WTC11 (cell line): ENCODE data around the gene NPTN. TPM values are rescaled to one million over a fixed set of nuclear protein-coding genes. Genes with fewer than 3 reads are reported as not detected.

Source experiments
- ATAC-seq: fragments of 200-7000 bp; cut with Tn5 transposase; 2 replicates; pipeline ENCODE4 v1.10.0; 2021; ENCODE audit warnings: mild to moderate bottlenecking, moderate library complexity
- CTCF ChIA-PET: fragments of 300-600 bp; sonication (Branson Sonifier 250); formaldehyde crosslinking; loops from one replicate; lab custom pipeline; 2021; ENCODE audit warnings: antibody characterized with exemption; lab: Charles Lee
- POLR2A ChIA-PET: fragments of 350-600 bp; sonication (Branson Sonifier 250); formaldehyde crosslinking; loops from one replicate; lab custom pipeline; 2021; ENCODE audit warnings: antibody characterized with exemption; lab: Charles Lee
- DNase-seq: peaks from one replicate; pipeline ENCODE4 v3.0.0; 2021; ENCODE audit warnings: low spot score
- H3K27ac Mint-ChIP-seq: 2 replicates; pipeline ENCODE4 v1.8.0; 2021; ENCODE audit warnings: mixed read lengths
- H3K27me3 Mint-ChIP-seq: 2 replicates; pipeline ENCODE4 v1.8.0; 2021; ENCODE audit warnings: low read depth, mild to moderate bottlenecking, moderate library complexity, mixed read lengths
- H3K36me3 Mint-ChIP-seq: 2 replicates; pipeline ENCODE4 v1.8.0; 2021; ENCODE audit warnings: mixed read lengths
- H3K4me1 Mint-ChIP-seq: 2 replicates; pipeline ENCODE4 v1.8.0; 2022; ENCODE audit warnings: mixed read lengths
- H3K4me3 Mint-ChIP-seq: 2 replicates; pipeline ENCODE4 v1.8.0; 2021; ENCODE audit warnings: mild to moderate bottlenecking, moderate library complexity, mixed read lengths
- H3K9me3 Mint-ChIP-seq: 2 replicates; pipeline ENCODE4 v1.8.0; 2021; ENCODE audit warnings: mixed read lengths
- ELF4 ChIP-seq: sonication (generic); formaldehyde crosslinking; IDR thresholded peaks from 2 replicates; pipeline ENCODE4 v1.8.1; 2022; ENCODE audit warnings: low read depth, mild to moderate bottlenecking, moderate library complexity, missing genetic modification reagents
- ESRRA ChIP-seq: sonication (generic); formaldehyde crosslinking; IDR thresholded peaks from 2 replicates; pipeline ENCODE4 v1.8.1; 2022; ENCODE audit warnings: mild to moderate bottlenecking, missing genetic modification reagents, borderline replicate concordance
- NFE2L1 ChIP-seq: sonication (generic); formaldehyde crosslinking; IDR thresholded peaks from 2 replicates; pipeline ENCODE4 v1.8.1; 2023; ENCODE audit warnings: missing genetic modification reagents
- SP1 ChIP-seq: sonication (generic); formaldehyde crosslinking; conservative IDR thresholded peaks from 2 replicates; pipeline ENCODE4 v1.8.1; 2022; ENCODE audit warnings: missing genetic modification reagents
- TCF7 ChIP-seq: sonication (generic); formaldehyde crosslinking; IDR thresholded peaks from 2 replicates; pipeline ENCODE4 v1.8.0; 2022; ENCODE audit warnings: mild to moderate bottlenecking, low read depth, missing genetic modification reagents, moderate library complexity
- TP53 ChIP-seq: sonication (generic); formaldehyde crosslinking; IDR thresholded peaks from 2 replicates; pipeline ENCODE4 v1.8.1; 2023; ENCODE audit warnings: mild to moderate bottlenecking, missing genetic modification reagents
- total RNA-seq: library from RNA; stranded (reverse); gene quantifications from 3 replicates; pipeline ENCODE4 v1.2.3, GENCODE V29; 2021
- TF ChIP-seq, protein P1 (sequence below): sonication (generic); formaldehyde crosslinking; conservative IDR thresholded peaks from 2 replicates; pipeline ENCODE4 v1.8.1; 2023; ENCODE audit warnings: mild to moderate bottlenecking, low read depth, missing genetic modification reagents, moderate library complexity
- TF ChIP-seq, protein P2 (sequence below): fragments of 250-450 bp; sonication (Bioruptor Pico); conservative IDR thresholded peaks from 2 replicates; pipeline ENCODE4 v1.9.0; 2021; ENCODE audit warnings: mild to moderate bottlenecking
- TF ChIP-seq, protein P3 (sequence below): sonication (generic); formaldehyde crosslinking; IDR thresholded peaks from 2 replicates; pipeline ENCODE4 v1.8.0; 2022; ENCODE audit warnings: missing genetic modification reagents
- TF ChIP-seq, protein P4 (sequence below): fragments of 250-450 bp; sonication (Bioruptor Pico); IDR thresholded peaks from 2 replicates; pipeline ENCODE4 v1.9.0; 2021; ENCODE audit warnings: mild to moderate bottlenecking
- TF ChIP-seq, protein P5 (sequence below): sonication (generic); formaldehyde crosslinking; IDR thresholded peaks from 2 replicates; pipeline ENCODE4 v1.8.0; 2022; ENCODE audit warnings: mild to moderate bottlenecking, missing genetic modification reagents
- TF ChIP-seq, protein P6 (sequence below): sonication (generic); formaldehyde crosslinking; IDR thresholded peaks from 2 replicates; pipeline ENCODE4 v1.8.1; 2023; ENCODE audit warnings: mild to moderate bottlenecking, missing genetic modification reagents, moderate library complexity
- TF ChIP-seq, protein P7 (sequence below): sonication (generic); formaldehyde crosslinking; IDR thresholded peaks from 2 replicates; pipeline ENCODE4 v1.8.1; 2023; ENCODE audit warnings: mild to moderate bottlenecking, missing genetic modification reagents, borderline replicate concordance
- TF ChIP-seq, protein P8 (sequence below): sonication (generic); formaldehyde crosslinking; IDR thresholded peaks from 2 replicates; pipeline ENCODE4 v1.8.0; 2022; ENCODE audit warnings: mild to moderate bottlenecking, missing genetic modification reagents

The NPTN gene
- total RNA-seq, 1 experiment from 2014 or later, result 116 TPM

DNA sequence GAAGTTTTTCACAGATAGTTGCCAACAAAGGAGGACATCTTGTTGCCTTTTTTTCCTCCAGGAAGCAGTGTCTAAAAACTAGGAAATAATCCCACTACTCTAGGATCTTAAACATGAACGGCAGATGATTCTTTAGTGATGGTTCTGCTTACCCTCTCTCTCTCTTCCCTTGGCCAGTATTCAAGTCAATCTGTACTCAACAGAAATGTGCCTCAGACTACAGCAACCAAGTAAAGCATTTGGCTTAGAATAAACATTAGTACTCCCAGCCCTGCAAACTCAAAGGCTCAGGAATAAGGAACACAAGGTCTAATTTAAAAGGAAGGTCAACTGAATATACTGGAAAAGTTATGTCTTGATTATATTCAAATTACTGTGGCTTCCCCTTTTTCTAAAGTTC, 8.7 kb downstream of the NPTN start:
- Mint-ChIP-seq H3K27ac (peak overlapping the region; percentile 60), H3K36me3 (no peaks in the 10 kb centered on the region), H3K4me3 (no peak overlapping the region), H3K27me3 (no peaks in the 10 kb centered on the region), H3K4me1 (peaks cover 81% of the 10 kb centered on the region), H3K9me3 (no peaks in the 10 kb centered on the region)
- ChIA-PET CTCF (interaction anchor here (0.6 to 2.1 kb wide), 4 partner anchors 12 to 304 kb away, joined by 3 to 22 read pairs (median 4); no protein-coding TSS in a partner anchor), POLR2A (interaction anchor here (1.7 kb wide), 1 partner anchor 19 kb away, joined by 3 read pairs; no protein-coding TSS in a partner anchor)
- DNase-seq (no peak), ATAC-seq (no peak)
- TF ChIP-seq TCF7 (CRISPR knock-in tag) (no peak), SP1 (CRISPR knock-in tag) (no peak), ESRRA (CRISPR knock-in tag) (no peak), ELF4 (CRISPR knock-in tag) (no peak)
- TF ChIP-seq, protein P1, sequence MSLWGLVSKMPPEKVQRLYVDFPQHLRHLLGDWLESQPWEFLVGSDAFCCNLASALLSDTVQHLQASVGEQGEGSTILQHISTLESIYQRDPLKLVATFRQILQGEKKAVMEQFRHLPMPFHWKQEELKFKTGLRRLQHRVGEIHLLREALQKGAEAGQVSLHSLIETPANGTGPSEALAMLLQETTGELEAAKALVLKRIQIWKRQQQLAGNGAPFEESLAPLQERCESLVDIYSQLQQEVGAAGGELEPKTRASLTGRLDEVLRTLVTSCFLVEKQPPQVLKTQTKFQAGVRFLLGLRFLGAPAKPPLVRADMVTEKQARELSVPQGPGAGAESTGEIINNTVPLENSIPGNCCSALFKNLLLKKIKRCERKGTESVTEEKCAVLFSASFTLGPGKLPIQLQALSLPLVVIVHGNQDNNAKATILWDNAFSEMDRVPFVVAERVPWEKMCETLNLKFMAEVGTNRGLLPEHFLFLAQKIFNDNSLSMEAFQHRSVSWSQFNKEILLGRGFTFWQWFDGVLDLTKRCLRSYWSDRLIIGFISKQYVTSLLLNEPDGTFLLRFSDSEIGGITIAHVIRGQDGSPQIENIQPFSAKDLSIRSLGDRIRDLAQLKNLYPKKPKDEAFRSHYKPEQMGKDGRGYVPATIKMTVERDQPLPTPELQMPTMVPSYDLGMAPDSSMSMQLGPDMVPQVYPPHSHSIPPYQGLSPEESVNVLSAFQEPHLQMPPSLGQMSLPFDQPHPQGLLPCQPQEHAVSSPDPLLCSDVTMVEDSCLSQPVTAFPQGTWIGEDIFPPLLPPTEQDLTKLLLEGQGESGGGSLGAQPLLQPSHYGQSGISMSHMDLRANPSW (CRISPR knock-in tag), result no peak
- TF ChIP-seq, protein P2, sequence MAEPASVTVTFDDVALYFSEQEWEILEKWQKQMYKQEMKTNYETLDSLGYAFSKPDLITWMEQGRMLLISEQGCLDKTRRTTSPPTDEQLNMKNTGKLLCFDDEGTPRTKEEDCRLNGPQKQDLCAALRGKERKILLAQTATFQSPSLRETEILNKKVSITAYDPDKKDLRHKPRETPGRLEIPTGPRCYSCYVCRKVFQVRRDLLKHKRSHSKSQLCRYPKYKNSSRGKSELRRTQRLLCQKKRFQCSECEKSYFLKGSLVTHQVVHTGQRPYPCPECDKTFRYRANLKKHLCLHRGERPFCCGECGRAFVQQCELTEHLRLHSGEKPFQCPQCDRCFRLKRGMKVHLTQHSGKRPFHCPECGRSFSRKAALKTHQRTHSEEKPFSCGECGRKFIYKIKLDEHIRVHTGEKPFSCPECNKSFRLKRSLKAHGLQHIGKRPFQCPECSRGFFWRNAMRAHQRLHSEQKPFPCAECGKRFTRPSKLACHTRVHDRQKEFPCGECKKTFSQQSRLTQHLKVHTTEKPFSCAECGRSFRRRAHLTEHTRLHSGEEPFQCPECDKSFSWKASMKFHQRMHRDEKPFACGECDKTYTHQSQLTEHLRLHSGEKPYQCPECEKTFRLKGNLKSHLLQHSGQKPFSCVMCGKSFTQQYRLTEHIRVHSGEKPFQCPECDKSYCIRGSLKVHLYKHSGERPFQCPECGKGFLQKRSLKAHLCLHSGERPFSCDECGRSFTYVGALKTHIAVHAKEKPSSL (CRISPR knock-in tag), result no peak
- TF ChIP-seq, protein P3, sequence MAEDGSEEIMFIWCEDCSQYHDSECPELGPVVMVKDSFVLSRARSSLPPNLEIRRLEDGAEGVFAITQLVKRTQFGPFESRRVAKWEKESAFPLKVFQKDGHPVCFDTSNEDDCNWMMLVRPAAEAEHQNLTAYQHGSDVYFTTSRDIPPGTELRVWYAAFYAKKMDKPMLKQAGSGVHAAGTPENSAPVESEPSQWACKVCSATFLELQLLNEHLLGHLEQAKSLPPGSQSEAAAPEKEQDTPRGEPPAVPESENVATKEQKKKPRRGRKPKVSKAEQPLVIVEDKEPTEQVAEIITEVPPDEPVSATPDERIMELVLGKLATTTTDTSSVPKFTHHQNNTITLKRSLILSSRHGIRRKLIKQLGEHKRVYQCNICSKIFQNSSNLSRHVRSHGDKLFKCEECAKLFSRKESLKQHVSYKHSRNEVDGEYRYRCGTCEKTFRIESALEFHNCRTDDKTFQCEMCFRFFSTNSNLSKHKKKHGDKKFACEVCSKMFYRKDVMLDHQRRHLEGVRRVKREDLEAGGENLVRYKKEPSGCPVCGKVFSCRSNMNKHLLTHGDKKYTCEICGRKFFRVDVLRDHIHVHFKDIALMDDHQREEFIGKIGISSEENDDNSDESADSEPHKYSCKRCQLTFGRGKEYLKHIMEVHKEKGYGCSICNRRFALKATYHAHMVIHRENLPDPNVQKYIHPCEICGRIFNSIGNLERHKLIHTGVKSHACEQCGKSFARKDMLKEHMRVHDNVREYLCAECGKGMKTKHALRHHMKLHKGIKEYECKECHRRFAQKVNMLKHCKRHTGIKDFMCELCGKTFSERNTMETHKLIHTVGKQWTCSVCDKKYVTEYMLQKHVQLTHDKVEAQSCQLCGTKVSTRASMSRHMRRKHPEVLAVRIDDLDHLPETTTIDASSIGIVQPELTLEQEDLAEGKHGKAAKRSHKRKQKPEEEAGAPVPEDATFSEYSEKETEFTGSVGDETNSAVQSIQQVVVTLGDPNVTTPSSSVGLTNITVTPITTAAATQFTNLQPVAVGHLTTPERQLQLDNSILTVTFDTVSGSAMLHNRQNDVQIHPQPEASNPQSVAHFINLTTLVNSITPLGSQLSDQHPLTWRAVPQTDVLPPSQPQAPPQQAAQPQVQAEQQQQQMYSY, result no peak
- TF ChIP-seq, protein P4, sequence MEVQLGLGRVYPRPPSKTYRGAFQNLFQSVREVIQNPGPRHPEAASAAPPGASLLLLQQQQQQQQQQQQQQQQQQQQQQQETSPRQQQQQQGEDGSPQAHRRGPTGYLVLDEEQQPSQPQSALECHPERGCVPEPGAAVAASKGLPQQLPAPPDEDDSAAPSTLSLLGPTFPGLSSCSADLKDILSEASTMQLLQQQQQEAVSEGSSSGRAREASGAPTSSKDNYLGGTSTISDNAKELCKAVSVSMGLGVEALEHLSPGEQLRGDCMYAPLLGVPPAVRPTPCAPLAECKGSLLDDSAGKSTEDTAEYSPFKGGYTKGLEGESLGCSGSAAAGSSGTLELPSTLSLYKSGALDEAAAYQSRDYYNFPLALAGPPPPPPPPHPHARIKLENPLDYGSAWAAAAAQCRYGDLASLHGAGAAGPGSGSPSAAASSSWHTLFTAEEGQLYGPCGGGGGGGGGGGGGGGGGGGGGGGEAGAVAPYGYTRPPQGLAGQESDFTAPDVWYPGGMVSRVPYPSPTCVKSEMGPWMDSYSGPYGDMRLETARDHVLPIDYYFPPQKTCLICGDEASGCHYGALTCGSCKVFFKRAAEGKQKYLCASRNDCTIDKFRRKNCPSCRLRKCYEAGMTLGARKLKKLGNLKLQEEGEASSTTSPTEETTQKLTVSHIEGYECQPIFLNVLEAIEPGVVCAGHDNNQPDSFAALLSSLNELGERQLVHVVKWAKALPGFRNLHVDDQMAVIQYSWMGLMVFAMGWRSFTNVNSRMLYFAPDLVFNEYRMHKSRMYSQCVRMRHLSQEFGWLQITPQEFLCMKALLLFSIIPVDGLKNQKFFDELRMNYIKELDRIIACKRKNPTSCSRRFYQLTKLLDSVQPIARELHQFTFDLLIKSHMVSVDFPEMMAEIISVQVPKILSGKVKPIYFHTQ (CRISPR knock-in tag), result no peak
- TF ChIP-seq, protein P5, sequence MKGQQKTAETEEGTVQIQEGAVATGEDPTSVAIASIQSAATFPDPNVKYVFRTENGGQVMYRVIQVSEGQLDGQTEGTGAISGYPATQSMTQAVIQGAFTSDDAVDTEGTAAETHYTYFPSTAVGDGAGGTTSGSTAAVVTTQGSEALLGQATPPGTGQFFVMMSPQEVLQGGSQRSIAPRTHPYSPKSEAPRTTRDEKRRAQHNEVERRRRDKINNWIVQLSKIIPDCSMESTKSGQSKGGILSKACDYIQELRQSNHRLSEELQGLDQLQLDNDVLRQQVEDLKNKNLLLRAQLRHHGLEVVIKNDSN (CRISPR knock-in tag), result no peak

DNA sequence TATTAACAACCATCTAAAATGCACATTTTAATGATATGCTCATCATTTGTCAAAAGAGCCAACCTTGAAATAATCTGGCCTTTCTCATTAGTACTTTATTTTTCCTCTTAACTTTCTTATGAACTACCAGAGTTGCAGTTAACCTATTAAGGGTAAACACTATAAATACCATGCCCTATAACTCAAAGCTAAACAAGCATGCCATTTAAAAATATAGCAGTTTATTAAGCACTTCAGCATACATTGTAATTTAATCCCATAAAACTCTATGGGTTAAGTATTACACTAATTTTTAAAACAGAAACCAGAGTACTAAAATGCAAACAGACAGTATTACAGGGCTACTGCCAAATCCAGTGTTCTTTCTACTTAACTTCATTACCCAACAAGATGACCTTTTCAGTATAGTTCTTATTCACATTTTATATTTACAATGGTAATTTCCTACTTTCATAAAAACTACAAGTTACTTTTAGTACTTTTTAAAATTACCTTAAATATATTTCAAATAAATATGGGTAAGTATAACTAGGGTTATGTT, 11.8 kb downstream of the NPTN start:
- ChIA-PET POLR2A (no interaction called here), CTCF (interaction anchor here (2.7 kb wide), 2 partner anchors 12 to 15 kb away, joined by 11 to 17 read pairs; partner anchors contain the start of gene NPTN)
- Mint-ChIP-seq H3K4me3 (no peak overlapping the region), H3K4me1 (peaks cover 86% of the 10 kb centered on the region), H3K27me3 (no peaks in the 10 kb centered on the region), H3K27ac (peak overlapping the region; percentile 31), H3K36me3 (no peaks in the 10 kb centered on the region), H3K9me3 (no peaks in the 10 kb centered on the region)
- ATAC-seq (no peak), DNase-seq (no peak)
- TF ChIP-seq, protein P6, sequence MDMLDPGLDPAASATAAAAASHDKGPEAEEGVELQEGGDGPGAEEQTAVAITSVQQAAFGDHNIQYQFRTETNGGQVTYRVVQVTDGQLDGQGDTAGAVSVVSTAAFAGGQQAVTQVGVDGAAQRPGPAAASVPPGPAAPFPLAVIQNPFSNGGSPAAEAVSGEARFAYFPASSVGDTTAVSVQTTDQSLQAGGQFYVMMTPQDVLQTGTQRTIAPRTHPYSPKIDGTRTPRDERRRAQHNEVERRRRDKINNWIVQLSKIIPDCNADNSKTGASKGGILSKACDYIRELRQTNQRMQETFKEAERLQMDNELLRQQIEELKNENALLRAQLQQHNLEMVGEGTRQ (CRISPR knock-in tag), result no peak
- TF ChIP-seq, protein P7, sequence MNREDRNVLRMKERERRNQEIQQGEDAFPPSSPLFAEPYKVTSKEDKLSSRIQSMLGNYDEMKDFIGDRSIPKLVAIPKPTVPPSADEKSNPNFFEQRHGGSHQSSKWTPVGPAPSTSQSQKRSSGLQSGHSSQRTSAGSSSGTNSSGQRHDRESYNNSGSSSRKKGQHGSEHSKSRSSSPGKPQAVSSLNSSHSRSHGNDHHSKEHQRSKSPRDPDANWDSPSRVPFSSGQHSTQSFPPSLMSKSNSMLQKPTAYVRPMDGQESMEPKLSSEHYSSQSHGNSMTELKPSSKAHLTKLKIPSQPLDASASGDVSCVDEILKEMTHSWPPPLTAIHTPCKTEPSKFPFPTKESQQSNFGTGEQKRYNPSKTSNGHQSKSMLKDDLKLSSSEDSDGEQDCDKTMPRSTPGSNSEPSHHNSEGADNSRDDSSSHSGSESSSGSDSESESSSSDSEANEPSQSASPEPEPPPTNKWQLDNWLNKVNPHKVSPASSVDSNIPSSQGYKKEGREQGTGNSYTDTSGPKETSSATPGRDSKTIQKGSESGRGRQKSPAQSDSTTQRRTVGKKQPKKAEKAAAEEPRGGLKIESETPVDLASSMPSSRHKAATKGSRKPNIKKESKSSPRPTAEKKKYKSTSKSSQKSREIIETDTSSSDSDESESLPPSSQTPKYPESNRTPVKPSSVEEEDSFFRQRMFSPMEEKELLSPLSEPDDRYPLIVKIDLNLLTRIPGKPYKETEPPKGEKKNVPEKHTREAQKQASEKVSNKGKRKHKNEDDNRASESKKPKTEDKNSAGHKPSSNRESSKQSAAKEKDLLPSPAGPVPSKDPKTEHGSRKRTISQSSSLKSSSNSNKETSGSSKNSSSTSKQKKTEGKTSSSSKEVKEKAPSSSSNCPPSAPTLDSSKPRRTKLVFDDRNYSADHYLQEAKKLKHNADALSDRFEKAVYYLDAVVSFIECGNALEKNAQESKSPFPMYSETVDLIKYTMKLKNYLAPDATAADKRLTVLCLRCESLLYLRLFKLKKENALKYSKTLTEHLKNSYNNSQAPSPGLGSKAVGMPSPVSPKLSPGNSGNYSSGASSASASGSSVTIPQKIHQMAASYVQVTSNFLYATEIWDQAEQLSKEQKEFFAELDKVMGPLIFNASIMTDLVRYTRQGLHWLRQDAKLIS (CRISPR knock-in tag), result no peak
- TF ChIP-seq TP53 (CRISPR knock-in tag) (no peak), NFE2L1 (CRISPR knock-in tag) (no peak)
- TF ChIP-seq, protein P8, sequence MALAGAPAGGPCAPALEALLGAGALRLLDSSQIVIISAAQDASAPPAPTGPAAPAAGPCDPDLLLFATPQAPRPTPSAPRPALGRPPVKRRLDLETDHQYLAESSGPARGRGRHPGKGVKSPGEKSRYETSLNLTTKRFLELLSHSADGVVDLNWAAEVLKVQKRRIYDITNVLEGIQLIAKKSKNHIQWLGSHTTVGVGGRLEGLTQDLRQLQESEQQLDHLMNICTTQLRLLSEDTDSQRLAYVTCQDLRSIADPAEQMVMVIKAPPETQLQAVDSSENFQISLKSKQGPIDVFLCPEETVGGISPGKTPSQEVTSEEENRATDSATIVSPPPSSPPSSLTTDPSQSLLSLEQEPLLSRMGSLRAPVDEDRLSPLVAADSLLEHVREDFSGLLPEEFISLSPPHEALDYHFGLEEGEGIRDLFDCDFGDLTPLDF (CRISPR knock-in tag), result no peak
